ENCODE results near the gene MAP3K20. TPM values are rescaled to one million over a fixed set of nuclear protein-coding genes. Genes with fewer than 3 reads are reported as not detected.
A peak's percentile ranks its signal among the peaks of the same experiment; 100 is the strongest.
"Not testable (repeated sequence)": the region's sequence is repeated elsewhere in the genome, so short reads cannot be mapped to it uniquely, and the experiment has no call there.

Gene MAP3K20
- total RNA-seq, 4 donors from 2014 or later, result 24.7 to 40.2 (median 33.8) TPM

- in situ Hi-C loops (cut with MboI; ENCODE audit: low pct_ligation_motif_present in 1 of 4, low pct_unique_long_range_greater_than_20kb in 1 of 4, low sequenced_read_pairs in 3 of 4), result no loop called here
Observed at GRCh38 chr2:173119944-173120343, 44.3 kb downstream of the MAP3K20 start.

GRCh38 chr2:173122936-173123335 is 47.3 kb downstream of the MAP3K20 start:
- in situ Hi-C loops (cut with MboI; ENCODE audit: low pct_ligation_motif_present in 1 of 4, low pct_unique_long_range_greater_than_20kb in 1 of 4, low sequenced_read_pairs in 3 of 4), result no loop called here
- H3K4me3 ChIP-seq, result no peak overlapping the region
- 100% methylated on average over 1 of the region's 1 CpG for WGBS, 2 donors (ENCODE audit: low coverage in 1 of 2)
- peaks cover 0 to 26% (median 9%) of the 10 kb centered on the region in 4 donors for H3K4me1 ChIP-seq
- intact Hi-C loops (cut with DNase I; ENCODE audit: low total_unique reads), result no loop called here
- no peak for DNase-seq
- H3K36me3 ChIP-seq, result no peaks in the 10 kb centered on the region
- no peaks in the 10 kb centered on the region for H3K27me3 ChIP-seq
- TF ChIP-seq POLR2A (IDR thresholded peaks at IDR 0.05), result no peak
- no peak for TF ChIP-seq EP300 (IDR thresholded peaks at IDR 0.05; ENCODE audit: low read depth)
- no peak for TF ChIP-seq CTCF (IDR thresholded peaks at IDR 0.05)
- no peak for TF ChIP-seq POLR2AphosphoS5 (IDR thresholded peaks at IDR 0.05)
- H3K9me3 ChIP-seq, result no peaks in the 10 kb centered on the region
- no peak overlapping the region for H3K27ac ChIP-seq

More at GRCh38 chr2:173119944-173120343, 44.3 kb downstream of the MAP3K20 start:
- Histone ChIP-seq H3K36me3 (no peaks in the 10 kb centered on the region), H3K27me3 (no peaks in the 10 kb centered on the region), H3K9me3 (no peaks in the 10 kb centered on the region), H3K4me1 (peaks cover 0 to 26% (median 9%) of the 10 kb centered on the region in 4 donors), H3K4me3 (no peak overlapping the region), H3K27ac (peak overlapping the region; percentile 8 to 65 (median 48))
- TF ChIP-seq CTCF (IDR thresholded peaks at IDR 0.05), result no peak
- no peak for TF ChIP-seq POLR2AphosphoS5 (IDR thresholded peaks at IDR 0.05)
- TF ChIP-seq POLR2A (IDR thresholded peaks at IDR 0.05), result no peak
- no peak for TF ChIP-seq EP300 (IDR thresholded peaks at IDR 0.05; ENCODE audit: low read depth)
- no peak for DNase-seq
- intact Hi-C loops (cut with DNase I; ENCODE audit: low total_unique reads), result no loop called here
- 47 to 73% methylated on average over 2 of the region's 2 CpGs for WGBS, 2 donors (ENCODE audit: low coverage in 1 of 2)

- TF ChIP-seq POLR2A (IDR thresholded peaks at IDR 0.05) (no peak), EP300 (IDR thresholded peaks at IDR 0.05; ENCODE audit: low read depth) (no peak), CTCF (IDR thresholded peaks at IDR 0.05) (no peak), POLR2AphosphoS5 (IDR thresholded peaks at IDR 0.05) (no peak)
- H3K9me3 ChIP-seq, result no peaks in the 10 kb centered on the region
- H3K27me3 ChIP-seq, result no peaks in the 10 kb centered on the region
- peaks cover 0 to 20% (median 4%) of the 10 kb centered on the region in 4 donors for H3K4me1 ChIP-seq
- no peak overlapping the region for H3K27ac ChIP-seq
- 83% methylated on average over 3 of the region's 3 CpGs; no CpG with 5 or more reads in 1 of the 2 donors for whole genome bisulfite sequencing, 2 donors (ENCODE audit: low coverage in 1 of 2)
- no peak overlapping the region for H3K4me3 ChIP-seq
- in situ Hi-C loops (cut with MboI; ENCODE audit: low pct_ligation_motif_present in 1 of 4, low pct_unique_long_range_greater_than_20kb in 1 of 4, low sequenced_read_pairs in 3 of 4) (no loop called here), intact Hi-C loops (cut with DNase I; ENCODE audit: low total_unique reads) (no loop called here)
- no peaks in the 10 kb centered on the region for H3K36me3 ChIP-seq
- no peak for DNase-seq
Observed at GRCh38 chr2:173124441-173124840, 48.8 kb downstream of the MAP3K20 start.

- Histone ChIP-seq H3K4me3 (no peak overlapping the region), H3K4me1 (peaks cover 0 to 19% (median 3%) of the 10 kb centered on the region in 4 donors), H3K36me3 (no peaks in the 10 kb centered on the region), H3K9me3 (no peaks in the 10 kb centered on the region), H3K27ac (no peak overlapping the region), H3K27me3 (no peaks in the 10 kb centered on the region)
- intact Hi-C loops (cut with DNase I; ENCODE audit: low total_unique reads) (no loop called here), in situ Hi-C loops (cut with MboI; ENCODE audit: low pct_ligation_motif_present in 1 of 4, low pct_unique_long_range_greater_than_20kb in 1 of 4, low sequenced_read_pairs in 3 of 4) (no loop called here)
- no peak for TF ChIP-seq CTCF (IDR thresholded peaks at IDR 0.05)
- TF ChIP-seq POLR2A (IDR thresholded peaks at IDR 0.05), result no peak
- no peak for TF ChIP-seq EP300 (IDR thresholded peaks at IDR 0.05; ENCODE audit: low read depth)
- DNase-seq, result no peak
- 62% methylated on average over 1 of the region's 1 CpG; no CpG with 5 or more reads in 1 of the 2 donors for WGBS, 2 donors (ENCODE audit: low coverage in 1 of 2)
Observed at GRCh38 chr2:173126819-173127218, 51.2 kb downstream of the MAP3K20 start.

GRCh38 chr2:173128132-173128531 is 52.5 kb downstream of the MAP3K20 start:
- in situ Hi-C loops (cut with MboI; ENCODE audit: low pct_ligation_motif_present in 1 of 4, low pct_unique_long_range_greater_than_20kb in 1 of 4, low sequenced_read_pairs in 3 of 4); intact Hi-C loops (cut with DNase I; ENCODE audit: low total_unique reads); H3K27me3 ChIP-seq; H3K36me3 ChIP-seq; H3K27ac ChIP-seq; DNase-seq; H3K4me3 ChIP-seq; H3K9me3 ChIP-seq: not testable (repeated sequence)
- WGBS, 2 donors (ENCODE audit: low coverage in 1 of 2), result 89% methylated on average over 5 of the region's 5 CpGs; no CpG with 5 or more reads in 1 of the 2 donors
- H3K4me1 ChIP-seq, result peaks cover 0 to 20% (median 3%) of the 10 kb centered on the region in 4 donors

Data from transverse colon (tissue), 4 donors.